AG20443 (cell line): ENCODE measurements around the gene DMRT2.

Source experiments
- DNase-seq: peaks from one replicate; pipeline ENCODE4 v3.0.0; 2012; ENCODE audit warnings: low spot score, mixed read lengths

DMRT2 gene

DNA sequence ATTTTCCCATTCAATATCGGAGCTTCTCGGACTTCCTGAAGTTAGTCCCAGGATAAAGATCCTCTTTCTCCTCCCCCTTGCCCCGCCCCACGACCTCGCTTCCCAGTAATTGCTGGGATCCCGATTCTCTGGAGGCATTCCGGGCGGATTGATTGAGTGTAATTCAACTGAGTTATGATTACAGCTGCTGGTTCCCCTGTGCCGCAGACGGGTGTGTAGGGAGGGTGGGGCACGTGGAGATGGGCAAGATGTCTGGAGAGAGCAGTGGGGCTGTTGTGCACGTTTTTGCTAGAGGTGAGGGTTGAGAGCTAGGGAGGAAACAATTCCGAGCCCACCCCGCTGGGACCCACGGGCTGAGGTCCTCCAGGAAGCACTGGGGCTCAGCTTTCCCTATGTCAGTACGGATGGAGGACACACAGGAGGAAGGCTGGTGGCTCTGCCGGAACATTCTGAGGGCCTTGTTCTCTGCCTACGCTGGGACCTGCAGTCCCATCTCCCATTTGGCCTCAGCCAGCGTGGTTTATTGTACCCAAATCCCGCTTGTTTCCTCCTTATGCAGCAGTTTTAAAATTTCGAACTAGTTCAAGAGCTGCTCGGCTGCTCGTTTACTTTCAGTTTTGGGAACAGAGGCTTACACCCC lies 2.4 kb upstream of the DMRT2 start:
- peak; percentile 24 for DNase-seq

DNA sequence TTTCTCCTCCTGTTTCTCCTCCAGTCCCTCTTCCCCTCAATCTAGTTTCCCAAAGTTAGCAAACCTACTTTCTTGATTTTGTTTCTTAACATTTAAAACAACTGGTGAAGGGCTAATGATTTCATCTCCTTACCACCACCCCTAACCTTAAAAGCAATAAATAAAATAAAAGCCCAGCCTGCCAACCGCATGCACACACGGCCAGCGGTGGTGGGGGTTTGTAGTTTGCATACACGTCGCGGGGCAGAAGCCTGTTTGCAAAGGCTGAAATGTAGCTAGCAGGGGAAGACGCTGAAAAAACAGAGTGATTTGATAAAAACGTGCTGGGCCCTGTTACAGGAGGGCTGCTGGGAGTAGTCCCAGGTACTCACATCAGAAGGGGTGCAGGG lies 1.9 kb upstream of the DMRT2 start:
- DNase-seq = no peak

DNA sequence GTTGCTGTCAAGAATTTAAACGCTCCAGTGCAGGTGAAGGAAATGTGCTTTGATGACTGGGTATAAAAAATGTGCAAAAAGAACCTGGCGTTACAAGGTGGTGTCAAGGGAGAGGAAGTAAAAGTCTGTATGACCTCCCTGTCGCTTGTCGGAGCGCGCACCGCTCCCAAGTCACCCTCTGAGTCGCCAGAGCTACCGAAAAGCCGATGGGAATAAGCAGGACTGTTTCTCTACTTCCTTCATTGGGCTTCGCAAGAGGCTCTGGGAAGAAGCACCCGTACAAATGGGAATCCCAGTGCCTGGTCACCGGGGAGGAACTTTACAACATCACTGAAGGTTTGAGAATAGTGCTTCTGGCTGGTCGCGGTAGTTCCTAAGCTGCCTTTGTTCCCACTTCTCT lies 1.3 kb upstream of the DMRT2 start:
- DNase-seq = no peak

DNA sequence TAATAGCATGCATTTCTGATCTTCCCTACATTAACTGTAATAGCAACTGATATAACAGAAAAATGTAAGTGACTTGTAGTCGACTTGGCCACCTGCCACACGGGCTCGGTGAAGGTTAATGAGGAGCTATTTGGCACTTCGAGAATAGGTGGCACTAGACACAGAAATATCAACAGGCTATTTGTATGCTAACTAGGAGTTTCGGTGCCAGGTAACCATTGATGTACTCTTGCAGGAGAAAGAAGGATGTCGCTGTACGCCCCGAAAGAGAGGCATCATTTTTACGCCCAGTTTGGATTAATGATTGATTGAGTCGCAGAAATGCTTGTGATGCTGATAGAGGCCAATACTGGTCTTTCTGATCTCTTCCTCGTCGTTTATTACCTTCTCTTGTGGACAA lies 516 bp upstream of the DMRT2 start:
- no peak for DNase-seq

DNA sequence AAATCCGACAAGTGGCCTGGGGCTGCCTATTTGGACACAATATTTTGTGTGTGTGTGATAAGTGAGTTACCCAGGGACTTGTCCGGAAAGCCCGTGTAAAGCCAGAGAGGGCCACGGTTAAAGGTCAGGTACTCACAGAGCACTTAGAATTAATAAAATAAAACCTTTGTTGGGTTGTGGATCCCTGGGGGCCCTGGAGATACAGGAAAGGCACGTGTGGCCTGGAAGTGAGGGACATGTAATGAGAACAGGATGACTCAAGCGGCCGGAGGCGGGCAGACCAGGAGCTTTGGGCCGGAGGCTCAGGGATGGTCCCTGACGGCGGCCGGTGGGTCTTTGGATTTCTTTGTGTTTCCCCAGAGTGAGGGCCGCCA lies 1.0 kb downstream of the DMRT2 start:
- no peak for DNase-seq

DNA sequence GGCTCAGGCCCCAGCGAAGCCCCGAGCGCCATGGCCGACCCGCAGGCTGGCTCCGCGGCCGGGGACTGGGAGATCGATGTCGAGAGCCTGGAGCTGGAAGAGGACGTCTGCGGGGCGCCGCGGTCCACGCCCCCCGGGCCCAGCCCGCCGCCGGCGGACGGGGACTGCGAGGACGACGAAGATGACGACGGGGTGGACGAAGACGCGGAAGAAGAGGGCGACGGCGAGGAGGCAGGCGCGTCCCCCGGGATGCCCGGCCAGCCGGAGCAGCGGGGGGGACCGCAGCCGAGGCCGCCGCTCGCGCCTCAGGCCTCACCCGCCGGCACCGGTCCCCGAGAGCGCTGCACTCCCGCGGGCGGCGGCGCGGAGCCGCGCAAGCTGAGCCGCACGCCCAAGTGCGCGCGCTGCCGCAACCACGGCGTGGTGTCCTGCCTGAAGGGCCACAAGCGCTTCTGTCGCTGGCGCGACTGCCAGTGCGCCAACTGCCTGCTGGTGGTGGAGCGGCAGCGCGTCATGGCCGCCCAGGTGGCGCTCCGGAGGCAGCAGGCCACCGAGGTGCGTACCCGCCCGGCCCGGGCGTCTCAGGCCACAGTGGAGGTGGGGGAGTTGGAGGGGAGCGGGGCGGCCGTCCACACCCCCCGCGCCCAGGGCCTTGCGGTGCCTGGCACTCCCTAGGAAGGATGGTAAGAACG lies 1.6 kb downstream of the DMRT2 start:
- DNase-seq = peak; percentile 50

DNA sequence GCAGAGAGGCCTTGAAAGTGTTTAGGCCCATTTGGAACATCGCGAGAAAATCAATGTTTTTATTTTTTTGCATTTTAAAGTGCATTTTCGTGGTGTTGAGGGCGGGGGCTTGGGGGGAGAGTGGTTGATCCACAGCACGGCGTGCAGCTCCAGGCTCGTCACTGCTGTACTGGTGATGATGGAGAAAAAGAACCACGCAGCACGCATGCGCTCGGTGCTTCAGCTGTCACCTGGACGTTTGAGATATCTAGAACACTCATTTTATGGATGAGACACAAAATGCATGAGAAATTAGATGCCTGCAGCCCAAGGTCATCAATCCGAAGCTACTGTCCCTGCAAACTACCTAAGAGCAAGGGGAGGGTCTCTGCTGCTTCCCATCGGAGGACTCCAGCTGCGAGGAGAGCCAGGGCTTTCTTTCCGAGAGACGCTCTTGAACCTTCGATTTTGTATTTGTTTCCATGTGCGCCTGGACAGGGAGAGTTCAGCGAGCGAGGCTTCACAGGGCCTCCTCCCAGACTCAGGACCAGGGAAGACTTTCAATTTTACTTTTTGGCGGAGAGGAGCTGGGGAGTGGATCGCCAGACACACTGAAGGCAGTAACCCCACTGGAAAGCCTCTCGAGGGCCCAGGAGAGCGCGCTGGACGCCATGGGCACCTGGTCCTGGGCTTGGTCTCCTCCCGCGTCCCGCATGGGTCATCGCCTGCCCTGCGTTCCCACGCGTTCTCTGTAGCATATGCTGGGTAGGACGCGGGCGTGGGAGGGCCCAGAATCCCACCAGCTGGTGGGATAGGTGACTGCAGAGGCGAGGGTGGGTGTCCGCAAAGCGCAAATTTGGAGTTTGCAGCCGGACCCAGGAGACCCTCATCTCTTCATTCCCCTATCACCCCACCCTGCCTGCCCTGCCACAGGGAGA lies 2.5 kb downstream of the DMRT2 start:
- DNase-seq = no peak

DNA sequence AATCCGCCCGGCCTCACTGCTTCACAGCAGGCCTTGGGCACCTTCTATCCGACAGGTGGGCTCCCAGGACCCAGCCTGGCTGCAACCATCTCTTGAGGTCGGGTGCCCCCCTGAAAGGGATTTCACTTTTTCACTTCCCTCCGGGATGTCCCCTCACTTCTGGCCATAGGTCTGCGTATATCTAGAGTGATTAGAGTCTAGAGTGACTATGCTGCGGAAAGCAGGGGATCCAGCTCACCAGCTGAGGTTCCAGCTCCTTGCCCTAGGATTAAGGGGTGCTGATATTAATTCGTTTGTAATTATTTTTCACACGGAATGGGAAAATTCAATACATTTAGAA lies 3.1 kb downstream of the DMRT2 start:
- DNase-seq = no peak

DNA sequence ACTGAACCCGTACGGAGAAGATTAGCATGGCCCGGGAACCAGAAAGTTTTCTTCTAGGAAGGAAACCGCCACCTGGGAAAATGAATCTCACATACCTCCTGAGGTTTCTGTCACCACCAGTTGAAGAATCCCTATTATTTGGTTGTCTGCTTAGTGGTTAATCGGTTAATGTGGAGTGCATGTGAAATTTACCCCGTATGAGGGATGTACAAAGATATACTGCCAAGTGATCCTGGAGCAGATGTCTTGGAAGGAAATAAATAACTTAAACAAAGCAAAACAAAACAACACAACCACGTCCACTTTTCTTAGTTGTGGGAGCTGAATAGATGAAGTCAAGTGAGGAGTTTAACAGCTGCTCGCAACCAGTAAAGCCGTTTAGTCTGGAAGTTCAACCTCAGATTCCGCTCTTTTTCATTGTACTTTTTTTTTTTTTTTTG lies 3.8 kb downstream of the DMRT2 start:
- no peak for DNase-seq

DNA sequence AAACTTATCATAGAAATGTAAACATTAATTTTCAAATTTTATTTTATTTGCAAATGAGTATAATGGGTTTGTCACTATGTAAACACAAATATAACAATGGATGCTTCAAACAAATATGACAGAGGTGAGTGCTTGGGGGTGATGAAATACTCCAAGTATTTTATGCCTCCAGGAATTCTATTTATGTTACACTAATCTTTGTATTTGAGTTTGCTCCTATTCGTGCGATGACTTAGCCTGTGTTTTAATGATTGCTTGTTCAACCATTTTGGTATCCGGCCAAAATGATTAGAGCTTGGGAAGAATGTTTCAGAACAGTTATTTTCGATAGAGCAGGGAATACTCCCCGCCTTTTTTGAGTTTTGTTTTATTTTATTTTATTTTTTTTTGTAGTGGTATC lies 5.0 kb downstream of the DMRT2 start:
- no peak for DNase-seq

DNA sequence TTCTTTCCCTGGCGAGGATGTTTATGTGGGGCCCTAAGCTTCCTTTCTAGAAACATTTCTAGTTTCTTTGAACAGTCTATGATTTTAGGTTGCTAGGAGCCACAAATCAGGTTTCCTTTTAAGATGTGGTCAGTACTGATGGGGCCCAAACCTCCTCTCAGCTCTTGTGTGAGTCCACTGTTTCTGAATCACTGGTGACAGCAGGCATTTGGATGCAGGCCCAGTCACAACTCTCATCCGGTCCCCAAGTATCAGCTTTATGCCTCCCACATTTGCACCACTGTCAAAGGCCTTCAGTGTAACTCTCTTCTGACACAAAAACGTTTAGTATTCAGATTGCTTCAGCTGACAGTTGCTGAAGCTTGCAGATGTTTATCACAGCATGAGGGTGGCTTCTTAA lies 7.8 kb downstream of the DMRT2 start:
- no peak for DNase-seq

DNA sequence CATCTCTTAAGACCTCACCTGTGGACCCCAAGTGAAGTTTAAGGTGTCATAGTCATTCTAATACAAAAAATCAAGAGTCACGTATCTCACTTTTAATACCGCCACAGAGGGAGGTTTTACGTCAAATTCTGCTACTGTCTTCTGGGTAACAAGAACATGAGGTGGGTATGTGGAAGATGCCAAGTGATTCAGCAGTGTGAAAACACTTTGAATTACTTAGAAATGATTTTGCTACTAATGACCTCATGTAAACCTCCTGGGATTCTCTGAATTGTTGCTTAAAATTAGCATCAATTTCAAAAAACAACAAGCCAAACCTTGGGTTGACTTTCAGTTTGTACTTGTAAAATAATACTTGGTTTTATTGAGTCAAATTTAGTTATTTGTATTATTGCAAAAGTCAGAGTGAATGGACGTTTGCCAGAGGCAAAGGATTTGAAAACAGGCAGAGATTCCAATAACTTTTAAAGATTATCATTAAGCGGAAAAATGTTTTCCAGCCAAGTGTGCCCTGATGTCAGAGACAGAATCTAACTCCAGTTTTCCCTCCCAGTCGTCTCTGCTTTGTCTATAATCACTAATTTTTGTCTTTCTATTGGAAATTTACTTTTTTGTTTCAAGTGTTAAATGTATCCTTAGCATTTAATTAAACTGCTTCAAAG lies 8.8 kb downstream of the DMRT2 start:
- no peak for DNase-seq

DNA sequence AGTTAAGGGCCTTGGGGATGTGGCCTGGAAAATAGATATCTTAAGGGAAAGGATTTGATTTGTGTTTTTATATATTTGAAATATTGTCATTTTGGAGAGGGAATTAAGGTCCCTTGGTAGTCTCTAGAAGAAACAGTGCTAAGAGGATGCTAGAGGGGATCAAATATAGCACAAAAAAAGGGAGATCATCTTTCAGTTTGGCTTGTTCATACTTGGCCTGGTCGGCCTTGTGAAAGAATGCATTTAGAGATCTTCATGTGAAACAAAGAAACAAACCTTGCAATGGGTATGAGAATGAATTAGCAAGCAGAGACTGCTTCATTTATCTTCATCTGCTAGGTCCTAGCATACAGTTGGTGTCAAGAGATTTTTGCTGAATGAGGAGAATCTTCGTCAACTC lies 15.0 kb downstream of the DMRT2 start:
- DNase-seq = no peak

DNA sequence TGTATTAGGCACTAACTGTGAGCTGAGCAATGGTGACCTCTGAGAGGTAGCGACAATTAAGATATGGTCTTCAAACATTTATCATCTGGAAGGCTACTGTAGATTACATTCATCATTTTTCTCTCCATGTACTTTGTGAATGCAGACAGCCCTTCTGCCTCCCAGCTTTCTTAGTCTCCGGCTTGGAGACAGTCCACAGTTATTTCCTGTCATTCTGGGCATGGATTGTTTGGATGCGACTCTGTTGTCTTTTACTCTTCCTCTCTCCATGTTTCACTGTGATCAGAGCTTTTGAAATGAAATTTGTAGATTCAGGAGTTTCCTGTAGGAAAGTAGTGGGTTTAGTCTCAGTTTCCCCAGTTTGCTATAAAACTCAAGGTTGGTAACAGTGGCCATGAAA lies 20.5 kb downstream of the DMRT2 start:
- DNase-seq = no peak

DNA sequence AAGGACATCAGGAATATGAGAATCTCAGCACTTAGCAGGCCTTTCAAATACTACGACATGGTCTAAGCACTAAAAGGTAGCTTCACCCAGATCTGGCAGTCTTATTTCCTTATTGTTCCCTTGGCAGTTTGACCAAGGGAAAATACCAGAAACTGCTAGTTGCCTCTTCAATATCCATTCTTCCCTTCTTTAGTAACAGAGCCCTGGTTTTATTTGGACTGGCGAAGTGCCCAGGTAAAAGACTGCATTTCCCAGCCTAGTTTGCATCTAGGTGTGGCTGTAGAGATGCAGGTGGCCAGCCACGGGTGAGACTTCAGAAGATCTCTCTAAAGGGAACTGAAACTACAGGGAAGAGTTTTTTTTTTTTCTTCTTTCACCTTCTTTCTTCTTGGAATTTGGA lies 21.6 kb downstream of the DMRT2 start:
- no peak for DNase-seq

DNA sequence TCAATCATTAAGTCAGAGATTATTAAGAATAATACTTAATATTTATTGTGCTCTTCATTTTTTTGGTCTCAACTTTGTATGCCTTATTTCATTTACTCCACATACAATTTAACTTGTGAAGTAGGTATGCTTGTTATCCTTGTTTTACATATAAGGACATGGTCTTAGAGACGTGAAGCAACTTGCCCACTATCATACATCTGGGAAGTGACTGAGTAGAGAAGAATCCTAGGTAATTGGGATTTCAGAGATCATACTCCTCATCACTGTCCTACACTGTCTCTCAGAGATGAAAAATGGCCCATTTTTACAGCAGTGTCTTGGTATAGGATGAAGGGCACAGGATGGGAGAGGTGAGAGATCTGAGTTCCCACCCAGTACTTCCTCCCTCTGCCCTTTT lies 23.3 kb downstream of the DMRT2 start:
- DNase-seq = no peak

DNA sequence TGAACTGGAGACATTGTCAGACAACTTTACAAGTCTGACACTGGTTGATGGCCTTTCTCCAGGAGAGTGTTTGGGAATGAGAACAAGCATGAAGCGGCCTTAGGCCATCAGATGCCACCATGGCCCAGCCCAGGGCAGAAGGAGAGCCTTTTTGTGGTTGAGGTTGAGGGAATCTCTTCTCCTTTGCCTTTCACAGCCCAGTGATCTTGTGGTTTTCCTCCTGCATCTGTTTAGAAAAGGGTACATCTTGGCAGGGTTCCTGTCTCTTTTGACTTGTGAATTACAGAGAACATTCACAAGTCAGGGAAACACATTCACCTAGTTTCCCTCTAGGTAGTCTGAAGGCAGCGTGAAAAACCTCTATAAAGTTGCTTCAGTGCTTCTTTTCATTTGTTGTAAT lies 27.5 kb downstream of the DMRT2 start:
- no peak for DNase-seq

DNA sequence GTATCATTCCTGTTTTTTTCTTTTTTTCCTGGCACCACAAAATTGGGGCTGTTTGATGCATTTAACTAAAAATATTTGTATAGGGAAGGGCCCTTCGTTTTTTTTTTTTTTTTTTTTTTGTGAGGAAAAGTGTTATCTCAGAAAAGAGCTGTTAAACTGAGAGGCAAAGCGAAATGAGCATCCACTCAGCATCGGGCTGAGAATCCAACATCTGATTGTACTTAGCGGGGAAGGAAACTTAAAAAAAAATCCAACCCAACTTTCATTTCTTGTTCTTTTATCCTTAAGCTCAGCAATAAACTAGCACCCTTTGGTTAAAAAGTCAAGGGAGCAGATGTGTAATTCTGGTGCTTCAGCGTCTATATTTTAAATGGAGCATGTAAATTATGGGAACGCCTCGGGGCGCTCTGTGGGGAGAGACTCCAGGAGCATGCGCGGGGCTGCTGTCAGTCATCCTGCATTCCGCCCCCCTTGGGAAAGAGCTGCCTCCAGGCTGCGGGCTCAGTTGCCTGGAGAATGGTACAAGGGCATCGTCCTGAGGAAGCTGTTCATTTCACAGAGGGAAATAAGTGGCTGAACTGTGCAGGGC lies 33.3 kb downstream of the DMRT2 start:
- DNase-seq = peak; percentile 60

DNA sequence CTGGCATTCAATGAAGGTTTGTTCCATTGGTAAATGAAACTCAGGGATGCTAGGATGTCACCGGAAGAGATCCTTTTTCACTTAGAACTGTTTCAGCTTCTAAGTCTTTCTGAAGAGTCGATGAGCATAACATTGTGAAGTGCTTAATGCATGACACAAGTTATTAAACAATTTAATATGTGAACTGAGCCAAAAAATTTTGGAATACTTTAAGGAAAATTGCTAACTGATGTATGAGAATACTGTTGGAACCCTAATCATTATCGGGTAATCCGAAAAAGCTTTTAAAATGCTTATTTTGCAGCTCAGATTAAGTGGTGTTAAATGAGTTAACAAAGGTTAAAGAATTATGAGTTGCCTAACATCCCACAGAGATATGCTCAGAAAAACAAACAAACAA lies 34.9 kb downstream of the DMRT2 start:
- DNase-seq = no peak

DNA sequence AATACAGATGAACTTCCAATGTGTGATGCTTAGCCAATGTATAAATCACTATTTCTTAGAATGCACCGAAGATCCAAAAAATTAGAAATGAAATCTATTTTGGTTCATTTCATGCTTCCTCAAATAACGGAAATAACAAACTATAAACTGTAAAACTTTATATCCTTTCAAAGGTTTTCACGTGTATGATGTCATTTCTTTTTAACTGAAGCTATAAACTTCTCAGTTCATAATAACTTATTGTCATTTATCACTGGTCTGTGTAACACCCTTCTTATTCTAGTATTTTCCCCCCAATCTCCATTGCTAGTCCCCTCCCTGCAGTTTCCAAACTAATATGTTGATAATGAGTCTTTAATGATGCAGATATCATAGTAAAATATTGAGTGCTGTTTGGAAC lies 36.4 kb downstream of the DMRT2 start:
- DNase-seq = no peak

DNA sequence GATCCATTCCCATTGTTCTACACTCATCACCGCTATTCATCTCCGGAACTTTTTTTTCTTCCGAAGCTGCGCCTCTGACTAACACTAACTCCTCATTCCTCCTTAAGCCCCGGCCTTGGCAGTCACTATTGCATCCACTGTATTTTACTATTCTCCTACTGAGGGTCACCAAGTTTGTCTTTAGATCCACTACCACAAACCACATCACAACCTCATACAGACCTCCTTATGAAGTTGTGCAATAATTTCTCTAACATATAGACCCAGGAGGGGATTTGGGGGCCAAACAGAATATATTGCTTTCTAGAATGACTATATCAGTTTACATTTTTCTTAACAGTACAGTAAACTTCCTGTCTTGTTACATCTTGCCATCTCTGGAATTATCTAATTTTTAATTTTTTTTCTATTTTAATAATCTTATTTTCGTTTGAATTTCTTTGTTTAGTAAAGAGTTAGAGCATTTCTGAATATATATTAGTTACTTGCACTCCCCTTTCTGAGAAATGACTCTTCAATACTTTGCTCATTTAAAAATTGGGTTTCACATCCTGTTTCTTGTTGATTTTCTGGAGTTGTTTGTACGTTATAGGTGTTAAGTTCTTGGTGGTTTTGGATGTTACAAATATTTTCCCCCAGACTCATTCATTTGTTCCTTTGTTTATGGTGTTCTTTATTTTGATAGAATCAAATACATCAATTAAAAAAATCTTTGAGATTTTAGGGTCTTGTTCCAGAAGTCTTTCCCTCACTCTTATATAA lies 37.1 kb downstream of the DMRT2 start:
- no peak for DNase-seq

DNA sequence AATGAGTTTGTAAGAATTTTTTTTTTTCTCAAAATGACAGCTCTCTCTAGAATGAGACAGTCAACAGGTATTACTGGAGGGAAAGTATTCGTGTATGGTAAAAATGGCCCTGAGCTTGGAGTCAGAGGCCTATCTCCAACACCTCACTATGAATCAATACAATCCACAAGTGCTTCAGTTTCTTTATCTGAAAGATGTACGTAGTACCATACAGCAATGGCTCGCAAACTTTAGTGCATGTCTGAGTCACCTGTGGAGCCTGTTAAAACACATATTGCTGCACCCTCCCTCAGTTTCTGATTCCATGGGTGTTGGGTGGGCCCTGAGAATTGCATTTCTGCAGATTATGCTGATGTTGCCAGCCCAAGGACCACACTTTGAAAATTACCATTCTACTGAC lies 44.6 kb downstream of the DMRT2 start:
- DNase-seq = no peak
